CD4-positive, alpha-beta T cell treated with Interleukin-4 for 1 hour (primary cell): ENCODE results near the gene SENP1.

Experiments
- DNase-seq, 2 donors: peaks; one replicate each; pipeline ENCODE4 v3.0.0-alpha.2; 2020 to 2022

The SENP1 gene

GRCh38 chr12:48033451-48033850 lies 72.4 kb downstream of the SENP1 start:
- DNase-seq: no peak

- no peak for DNase-seq
These were observed 73.3 kb downstream of the SENP1 start for GRCh38 chr12:48032597-48032996.

- DNase-seq: no peak
These were observed 74.5 kb downstream of the SENP1 start for GRCh38 chr12:48031135-48031960.

GRCh38 chr12:48030173-48030650 lies 75.7 kb downstream of the SENP1 start:
- DNase-seq: no peak

GRCh38 chr12:48029491-48030172 lies 76.2 kb downstream of the SENP1 start:
- no peak for DNase-seq

- no peak for DNase-seq
These were observed 77.1 kb downstream of the SENP1 start for GRCh38 chr12:48028541-48029431.

- DNase-seq: no peak
These were observed 78.5 kb downstream of the SENP1 start for GRCh38 chr12:48027183-48028002.

GRCh38 chr12:48026060-48026827 lies 79.6 kb downstream of the SENP1 start:
- no peak for DNase-seq

- no peak for DNase-seq
These were observed 80.6 kb downstream of the SENP1 start for GRCh38 chr12:48025281-48025680.

GRCh38 chr12:48024735-48025134 lies 81.1 kb downstream of the SENP1 start:
- DNase-seq: no peak

GRCh38 chr12:48023386-48023785 lies 82.5 kb downstream of the SENP1 start:
- DNase-seq: no peak

GRCh38 chr12:48022676-48023385 lies 83.0 kb downstream of the SENP1 start:
- DNase-seq: no peak

- DNase-seq: no peak
These were observed 83.7 kb downstream of the SENP1 start for GRCh38 chr12:48022180-48022521.

GRCh38 chr12:48021485-48022179 lies 84.2 kb downstream of the SENP1 start:
- DNase-seq: no peak

GRCh38 chr12:48019639-48020265 lies 86.1 kb downstream of the SENP1 start:
- no peak for DNase-seq

- no peak for DNase-seq
These were observed 87.3 kb downstream of the SENP1 start for GRCh38 chr12:48018618-48018995.

GRCh38 chr12:48017921-48018617 lies 87.8 kb downstream of the SENP1 start:
- DNase-seq: no peak

GRCh38 chr12:48017496-48017895 lies 88.4 kb downstream of the SENP1 start:
- DNase-seq: no peak

GRCh38 chr12:48016373-48017020 lies 89.4 kb downstream of the SENP1 start:
- no peak for DNase-seq
